ENCODE results near the gene ATE1. TPM values are rescaled to one million over a fixed set of nuclear protein-coding genes. Genes with fewer than 3 reads are reported as not detected.
"Not testable (repeated sequence)": the region's sequence is repeated elsewhere in the genome, so short reads cannot be mapped to it uniquely, and the experiment has no call there.

ATE1 gene
- total and polyA plus RNA-seq, 2 of the 4 experiments (the other 2 are of a cell fraction), result 6.4 to 27.8 TPM

GRCh38 chr10:121919666-121920065 is 8.2 kb downstream of the ATE1 start:
- Histone ChIP-seq H3K27ac (ENCODE audit: insufficient read depth, low read length) (no peak overlapping the region), H2AFZ (replicated peaks; ENCODE audit: low read length, poor library complexity) (no peak overlapping the region), H3K4me3 (ENCODE audit: insufficient read depth, low read depth, low read length) (no peak overlapping the region), H3K18ac (ENCODE audit: low read depth, low read length) (no peak overlapping the region), H2BK20ac (ENCODE audit: low read depth, low read length) (no peak overlapping the region), H3K9me1 (ENCODE audit: insufficient read depth, low read length) (no peaks in the 10 kb centered on the region), H3K4ac (ENCODE audit: low read depth, low read length) (no peak overlapping the region), H3K27me3 (ENCODE audit: control insufficient read depth, insufficient read depth, low read length) (no peaks in the 10 kb centered on the region), H2BK15ac (ENCODE audit: low read depth, low read length) (no peak overlapping the region), H2AK9ac (replicated peaks; ENCODE audit: low read depth, low read length, poor library complexity) (no peak overlapping the region), H3K4me2 (ENCODE audit: low read depth, low read length) (no peak overlapping the region), H3K14ac (replicated peaks; ENCODE audit: low read depth, low read length) (no peak overlapping the region), H3K9me3 (ENCODE audit: control insufficient read depth, insufficient read depth, low read length) (no peaks in the 10 kb centered on the region), H4K8ac (ENCODE audit: low read depth in 2 of 2, low read length in 2 of 2) (no peak overlapping the region), H4K5ac (ENCODE audit: low read depth, low read length) (no peak overlapping the region), H2AK5ac (ENCODE audit: low read depth, low read length) (no peak overlapping the region), H4K20me1 (ENCODE audit: insufficient read depth, low read length) (no peaks in the 10 kb centered on the region), H3K79me1 (ENCODE audit: low read depth in 1 of 2, low read length in 2 of 2) (peaks cover 16% of the 10 kb centered on the region in 2 experiments), H3K56ac (ENCODE audit: extremely low read depth, insufficient read depth, low read length) (no peak overlapping the region), H3K4me1 (ENCODE audit: control insufficient read depth, insufficient read depth, low read length) (no peaks in the 10 kb centered on the region), H2BK120ac (ENCODE audit: low read depth, low read length) (no peak overlapping the region), H3K23ac (ENCODE audit: low read depth, low read length) (no peak overlapping the region), H2BK5ac (ENCODE audit: low read depth, low read length, poor library complexity, severe bottlenecking) (no peak overlapping the region), H4K91ac (ENCODE audit: insufficient read depth, low read depth, low read length) (no peak overlapping the region), H3K9ac (ENCODE audit: low read depth, low read length) (no peak overlapping the region), H3K36me3 (ENCODE audit: control insufficient read depth, insufficient read depth, low read length) (peaks cover 8% of the 10 kb centered on the region)
- ChIA-PET CTCF (interaction anchor here (0.7 kb wide), 1 partner anchor 40 kb away, joined by 3 read pairs; no protein-coding TSS in a partner anchor), POLR2A (ENCODE audit: unreplicated experiment) (no interaction called here)
- ATAC-seq (ENCODE audit: low read depth), result no peak
- dilution Hi-C loops (cut with HindIII; ENCODE audit: low sequenced_read_pairs, unreplicated experiment) (no loop called here), in situ Hi-C loops (cut with MboI; ENCODE audit: low sequenced_read_pairs) (no loop called here), intact Hi-C loops (cut with micrococcal nuclease) (loop anchor here (10.0 kb wide), 1 partner anchor 345 kb away; no protein-coding TSS in a partner anchor)
- BruUV-seq (replicated peaks), result no TSS peak
- DNase-seq, result no peak
- no CpG with 5 or more reads among the region's 10 CpGs for WGBS, 2 experiments (ENCODE audit: extremely low coverage in 2 of 2, insufficient read length in 1 of 2)
- no peak for TF ChIP-seq USF2 (IDR thresholded peaks at IDR 0.05; ENCODE audit: low read depth, low read length)
- no peak for TF ChIP-seq NFE2L2 (IDR thresholded peaks at IDR 0.05; ENCODE audit: low read depth, low read length)
- TF ChIP-seq CEBPB (IDR thresholded peaks at IDR 0.05; ENCODE audit: low read depth, low read length), result no peak
- TF ChIP-seq MAZ (IDR thresholded peaks at IDR 0.05; ENCODE audit: borderline replicate concordance, low read depth, low read length), result no peak
- no peak for TF ChIP-seq ELK1 (IDR thresholded peaks at IDR 0.05; ENCODE audit: borderline replicate concordance, low read depth, low read length)

DNA sequence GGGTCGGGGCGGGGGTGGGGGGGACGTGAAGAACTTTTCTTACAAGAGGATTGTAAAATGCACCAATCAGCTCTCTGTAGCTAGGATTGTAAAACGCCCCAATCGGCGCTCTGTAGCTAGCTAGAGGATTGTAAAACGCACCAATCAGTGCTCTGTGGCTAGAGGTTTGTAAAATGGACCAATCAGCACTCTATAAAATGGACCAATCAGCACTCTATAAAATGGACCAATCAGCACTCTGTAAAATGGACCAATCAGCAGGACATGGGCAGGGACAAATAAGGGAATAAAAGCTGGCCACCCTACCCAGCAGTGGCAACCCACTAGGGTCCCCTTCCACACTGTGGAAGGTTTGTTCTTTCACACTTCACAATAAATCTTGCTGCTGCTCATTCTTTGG is 9.0 kb downstream of the ATE1 start:
- H2AK9ac ChIP-seq (replicated peaks; ENCODE audit: low read depth, low read length, poor library complexity); H3K56ac ChIP-seq (ENCODE audit: extremely low read depth, insufficient read depth, low read length); H3K36me3 ChIP-seq (ENCODE audit: control insufficient read depth, insufficient read depth, low read length); ATAC-seq (ENCODE audit: low read depth); H2AK5ac ChIP-seq (ENCODE audit: low read depth, low read length); H2AFZ ChIP-seq (replicated peaks; ENCODE audit: low read length, poor library complexity); H3K9ac ChIP-seq (ENCODE audit: low read depth, low read length); H3K4me3 ChIP-seq (ENCODE audit: insufficient read depth, low read depth, low read length); H3K9me1 ChIP-seq (ENCODE audit: insufficient read depth, low read length); H2BK20ac ChIP-seq (ENCODE audit: low read depth, low read length); intact Hi-C loops (cut with micrococcal nuclease); dilution Hi-C loops (cut with HindIII; ENCODE audit: low sequenced_read_pairs, unreplicated experiment); H3K18ac ChIP-seq (ENCODE audit: low read depth, low read length); H3K4ac ChIP-seq (ENCODE audit: low read depth, low read length); H2BK5ac ChIP-seq (ENCODE audit: low read depth, low read length, poor library complexity, severe bottlenecking); H3K9me3 ChIP-seq (ENCODE audit: control insufficient read depth, insufficient read depth, low read length); DNase-seq; H2BK120ac ChIP-seq (ENCODE audit: low read depth, low read length); H4K91ac ChIP-seq (ENCODE audit: insufficient read depth, low read depth, low read length); H3K27ac ChIP-seq (ENCODE audit: insufficient read depth, low read length); H4K20me1 ChIP-seq (ENCODE audit: insufficient read depth, low read length); in situ Hi-C loops (cut with MboI; ENCODE audit: low sequenced_read_pairs); H3K4me1 ChIP-seq (ENCODE audit: control insufficient read depth, insufficient read depth, low read length); H4K8ac ChIP-seq (ENCODE audit: low read depth in 2 of 2, low read length in 2 of 2); H2BK15ac ChIP-seq (ENCODE audit: low read depth, low read length); H3K27me3 ChIP-seq (ENCODE audit: control insufficient read depth, insufficient read depth, low read length); H3K23ac ChIP-seq (ENCODE audit: low read depth, low read length); POLR2A ChIA-PET (ENCODE audit: unreplicated experiment); H4K5ac ChIP-seq (ENCODE audit: low read depth, low read length); CTCF ChIA-PET; H3K4me2 ChIP-seq (ENCODE audit: low read depth, low read length); H3K14ac ChIP-seq (replicated peaks; ENCODE audit: low read depth, low read length); BruUV-seq (replicated peaks): not testable (repeated sequence)
- peaks cover 16 to 18% of the 10 kb centered on the region in 2 experiments for H3K79me1 ChIP-seq (ENCODE audit: low read depth in 1 of 2, low read length in 2 of 2)
- WGBS, 2 experiments (ENCODE audit: extremely low coverage in 2 of 2, insufficient read length in 1 of 2), result no CpG with 5 or more reads among the region's 7 CpGs
